NCI-H146 (cell line): Measurements from ENCODE around the gene KCNJ10.
A peak's percentile ranks its signal among the peaks of the same experiment; 100 is the strongest.
"Not testable (repeated sequence)": the region's sequence is repeated elsewhere in the genome, so short reads cannot be mapped to it uniquely, and the experiment has no call there.

Experiments
- DNase-seq: peaks from one replicate; lab custom pipeline; 2025; lab: John Stamatoyannopoulos, UW

The KCNJ10 gene

DNA sequence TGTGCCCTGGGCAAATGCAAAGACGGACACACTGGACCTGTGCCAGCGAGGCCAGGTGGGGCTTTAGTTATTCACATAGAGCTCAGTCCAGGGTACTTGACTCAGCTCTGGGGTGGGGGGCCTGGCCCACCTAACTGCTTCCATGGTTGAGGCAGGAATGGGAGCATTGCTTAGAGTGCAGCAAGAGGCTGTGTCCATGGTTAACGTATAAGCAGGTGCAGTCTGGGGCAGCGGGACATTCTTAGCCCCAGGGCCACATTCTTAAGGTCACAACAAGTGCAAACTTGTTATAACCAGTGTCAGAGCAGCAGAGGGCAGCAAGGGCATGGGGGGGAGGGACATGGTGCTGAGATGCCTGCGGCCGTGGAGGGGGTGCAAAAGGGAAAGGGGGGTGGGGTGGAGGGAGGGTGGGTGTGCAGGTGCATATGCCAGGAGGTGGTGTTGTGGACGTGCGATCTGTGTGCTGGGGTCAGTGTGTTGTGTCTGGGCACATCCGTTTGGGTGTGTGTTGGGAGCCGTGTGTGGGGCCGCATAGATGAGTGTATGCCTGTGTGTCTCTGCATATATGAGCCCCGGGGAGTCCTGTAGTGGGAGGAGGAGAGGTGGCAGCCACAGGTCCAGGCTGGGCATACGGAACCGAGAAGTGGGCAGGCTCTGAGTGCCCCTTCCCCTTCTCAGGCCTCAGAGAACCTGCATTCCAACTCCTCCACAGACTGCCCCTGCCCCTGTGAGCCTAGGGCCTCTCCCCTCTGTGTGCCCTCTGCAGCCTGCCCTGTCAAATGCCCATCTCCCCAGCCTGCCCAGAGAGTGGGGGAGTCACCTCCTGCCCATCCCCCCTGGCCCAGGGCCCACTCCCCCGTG lies 8.4 kb downstream of the KCNJ10 start:
- no peak for DNase-seq

GRCh38 chr1:160058087-160058486 lies 11.9 kb downstream of the KCNJ10 start:
- no peak for DNase-seq

DNA sequence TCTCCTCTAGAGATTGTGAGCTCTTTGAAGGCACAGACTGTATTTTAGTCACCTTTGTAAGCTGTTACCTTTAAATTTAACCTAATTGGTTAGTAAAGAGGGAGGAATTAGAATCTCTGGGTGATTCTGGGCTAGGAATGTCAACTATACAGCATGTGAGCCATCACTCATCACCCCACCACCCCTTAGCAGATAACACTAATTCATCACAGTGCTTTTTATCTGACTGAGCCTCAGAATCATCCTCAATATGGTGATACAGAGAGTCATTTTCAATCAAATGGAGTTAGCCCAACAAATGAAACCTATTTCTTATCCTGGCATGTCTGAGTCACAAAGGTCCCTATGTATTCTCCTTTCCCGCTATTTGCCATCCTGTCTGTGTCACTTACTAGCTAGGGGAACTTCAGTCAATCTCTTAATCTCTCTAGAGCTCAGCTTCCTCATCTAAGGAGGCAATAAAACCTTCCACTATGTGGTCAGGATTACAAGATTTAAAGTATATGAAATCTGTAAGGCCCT lies 13.3 kb downstream of the KCNJ10 start:
- DNase-seq = no peak

DNA sequence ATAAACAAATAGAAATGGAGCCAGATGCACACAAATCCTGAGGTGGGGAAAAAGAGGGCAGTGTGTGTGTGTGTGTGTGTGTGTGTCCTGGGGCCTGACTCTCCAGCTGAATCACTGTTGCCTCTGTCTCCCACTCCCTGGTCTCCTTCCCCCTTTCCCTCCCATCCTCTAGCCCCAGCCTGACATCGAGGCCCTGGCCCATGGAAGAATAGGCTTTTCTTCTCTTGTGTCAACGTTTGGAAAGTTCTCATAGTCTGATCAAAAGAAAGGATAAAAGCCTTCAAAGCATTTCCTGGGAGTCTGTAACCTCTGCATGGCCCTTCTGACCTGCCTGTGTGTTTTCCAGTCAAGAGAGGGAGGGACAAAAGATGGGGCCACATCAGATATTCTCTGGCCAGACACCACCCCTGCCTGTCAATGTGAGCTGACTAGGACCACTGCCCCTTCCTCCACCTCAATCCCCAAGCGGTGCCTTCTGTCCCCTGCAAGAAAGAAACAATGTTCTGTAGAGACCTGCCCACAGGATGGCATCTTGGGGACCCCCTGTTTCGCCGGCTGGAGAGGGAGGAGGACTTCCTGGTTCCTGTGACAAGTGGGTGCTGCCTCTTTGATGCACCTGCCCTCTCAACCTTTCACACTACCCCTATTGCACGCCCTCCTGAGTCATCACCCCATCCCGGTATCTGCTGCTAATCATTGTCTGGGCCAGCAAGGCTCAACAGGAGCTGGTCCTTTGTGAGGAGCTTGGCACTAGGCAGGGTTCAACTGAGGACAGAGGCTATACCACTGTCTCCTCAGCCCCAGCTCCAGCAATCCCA lies 16.2 kb downstream of the KCNJ10 start:
- DNase-seq = no peak

DNA sequence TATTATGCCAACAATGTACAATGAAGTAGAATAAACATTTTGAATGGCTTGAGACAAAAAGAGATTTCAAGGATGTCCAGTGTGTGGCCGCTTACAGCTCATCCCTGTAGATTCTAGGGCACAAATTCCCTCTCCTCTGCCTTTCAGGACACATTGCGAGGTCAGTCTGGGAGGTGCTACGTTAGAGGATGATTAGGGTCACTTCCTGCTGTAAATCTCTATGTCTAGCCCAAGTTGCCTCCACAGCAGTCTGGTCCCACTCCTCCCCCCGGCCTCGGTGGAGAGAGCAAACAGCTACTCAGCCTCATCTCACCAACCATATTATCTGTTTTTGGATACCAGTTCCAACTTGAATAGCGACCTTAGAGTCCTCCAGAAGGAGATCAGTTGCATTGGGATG lies 17.0 kb downstream of the KCNJ10 start:
- DNase-seq = no peak

- DNase-seq = no peak
These were observed 19.3 kb downstream of the KCNJ10 start for GRCh38 chr1:160050619-160051018.

DNA sequence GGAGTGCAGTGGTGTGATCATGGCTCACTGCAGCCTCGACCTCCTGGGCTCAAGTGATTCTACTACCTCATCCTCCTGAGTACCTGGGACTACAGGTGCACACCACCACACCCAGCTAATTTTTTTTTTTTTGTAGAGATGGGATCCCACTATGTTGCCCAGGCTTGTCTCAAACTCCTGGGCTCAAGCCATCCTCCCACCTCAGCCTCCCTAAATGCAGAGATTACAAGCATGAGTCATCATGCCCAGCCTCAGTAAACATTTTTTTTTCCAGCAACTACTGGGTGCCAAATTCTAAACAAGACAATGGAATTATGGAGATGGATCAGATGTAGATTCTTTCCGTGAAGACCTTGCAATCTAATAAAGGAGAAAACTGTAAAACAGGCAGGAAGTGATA lies 19.8 kb downstream of the KCNJ10 start:
- DNase-seq = not testable (repeated sequence)

- no peak for DNase-seq
These were observed 20.9 kb downstream of the KCNJ10 start for GRCh38 chr1:160049101-160049500.

DNA sequence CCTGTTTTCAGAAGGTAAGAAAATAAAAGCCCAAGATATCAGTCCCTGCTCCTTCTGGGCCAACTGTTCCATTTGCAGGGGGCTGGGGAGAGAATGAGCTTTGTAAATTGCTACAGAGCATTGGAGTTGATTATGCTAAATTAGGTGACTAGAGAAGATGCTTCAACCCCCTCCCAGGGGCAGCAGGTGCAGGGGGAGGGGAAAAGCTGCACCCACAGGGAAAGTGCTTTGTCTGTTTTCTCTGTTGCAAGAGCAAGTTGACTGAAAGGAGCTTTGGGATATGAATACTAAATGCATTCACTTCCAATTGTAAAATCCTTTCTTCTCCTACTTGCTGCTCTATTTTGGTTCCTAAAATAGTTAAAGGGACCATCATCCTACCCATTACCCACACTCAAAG lies 21.6 kb downstream of the KCNJ10 start:
- DNase-seq = no peak

GRCh38 chr1:160047111-160047991 lies 22.6 kb downstream of the KCNJ10 start:
- DNase-seq = no peak

GRCh38 chr1:160046494-160047110 lies 23.4 kb downstream of the KCNJ10 start:
- peak; percentile 7 for DNase-seq

GRCh38 chr1:160045653-160046052 lies 24.3 kb downstream of the KCNJ10 start:
- DNase-seq = no peak

DNA sequence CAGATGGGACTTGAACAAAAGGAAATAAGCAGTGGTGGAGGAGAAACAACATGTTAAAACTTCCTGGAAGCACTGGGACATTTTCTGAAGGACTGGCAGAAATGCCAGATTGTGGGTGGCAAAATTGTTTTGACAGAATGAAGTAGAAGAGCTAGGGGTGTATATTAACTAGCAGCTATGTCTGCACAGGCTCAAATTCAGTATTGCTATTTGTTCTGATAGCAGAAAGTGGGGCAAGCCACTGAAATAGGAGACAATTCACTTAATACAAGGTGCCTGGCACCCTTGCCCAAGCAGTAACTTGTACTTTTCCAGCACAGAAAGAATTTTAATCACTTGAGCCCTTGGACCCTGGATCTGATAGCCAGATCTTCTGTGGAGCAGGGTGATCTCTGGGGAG lies 26.4 kb downstream of the KCNJ10 start:
- no peak for DNase-seq

GRCh38 chr1:160040476-160040875 lies 29.5 kb downstream of the KCNJ10 start:
- no peak for DNase-seq

DNA sequence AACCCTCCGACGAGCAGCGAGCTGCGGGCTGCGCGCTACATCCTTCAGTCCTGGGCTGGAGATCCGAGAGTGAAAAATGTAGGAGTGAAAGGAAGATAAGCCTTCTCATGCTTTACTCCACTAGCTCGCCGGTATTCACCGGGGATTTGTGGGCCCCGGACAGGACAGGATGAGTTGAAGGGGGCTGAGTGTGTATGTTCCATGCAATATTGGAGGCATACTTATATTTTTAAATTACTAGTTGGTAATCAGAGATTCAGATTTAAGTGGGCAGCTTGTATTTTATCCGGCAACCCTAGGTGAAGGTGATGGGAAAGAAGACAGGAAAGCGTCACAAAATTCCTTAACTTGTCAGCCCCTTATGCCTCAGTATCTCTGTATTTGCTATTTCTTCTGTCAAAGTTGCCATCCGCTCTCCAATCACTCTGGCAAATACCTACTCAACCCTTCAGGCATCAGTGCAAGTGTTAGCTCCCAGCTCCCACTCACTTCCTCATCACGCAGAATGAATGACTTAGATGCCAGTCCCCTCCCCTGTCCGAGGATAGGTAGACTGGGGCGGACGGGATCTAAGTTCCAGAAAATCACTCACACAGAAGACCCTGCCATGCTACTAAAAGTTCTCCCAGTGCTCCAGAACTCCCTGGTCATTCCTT lies 37.7 kb downstream of the KCNJ10 start:
- no peak for DNase-seq

- peak; percentile 98 for DNase-seq
These were observed 38.4 kb downstream of the KCNJ10 start, which contains the start of gene PIGM for GRCh38 chr1:160031365-160032164. Gene PIGM, minus strand, starts transcription at chr1:160031990. Its CDS starts 251 bp downstream, at chr1:160031739.

- DNase-seq = peak; percentile 58
These were observed 39.1 kb downstream of the KCNJ10 start for GRCh38 chr1:160030657-160031364.

DNA sequence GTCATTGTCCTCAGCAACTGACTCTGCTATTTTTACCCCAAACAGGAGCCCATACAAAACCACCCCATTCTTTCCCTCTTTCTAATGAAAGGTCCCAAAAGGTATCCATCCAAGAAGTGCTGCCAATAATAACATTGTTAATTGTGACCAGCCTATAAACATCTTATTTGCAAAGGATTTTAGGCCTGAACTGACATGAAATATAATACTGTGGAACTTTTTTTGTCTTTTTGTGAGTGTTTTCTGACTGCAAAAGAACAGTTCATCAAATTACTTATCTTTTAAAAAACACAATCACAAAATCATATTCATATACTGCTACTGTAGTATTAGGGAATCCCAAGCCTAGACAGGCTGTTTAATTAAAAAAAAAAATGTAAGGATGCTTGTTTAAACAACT lies 41.5 kb downstream of the KCNJ10 start:
- no peak for DNase-seq

DNA sequence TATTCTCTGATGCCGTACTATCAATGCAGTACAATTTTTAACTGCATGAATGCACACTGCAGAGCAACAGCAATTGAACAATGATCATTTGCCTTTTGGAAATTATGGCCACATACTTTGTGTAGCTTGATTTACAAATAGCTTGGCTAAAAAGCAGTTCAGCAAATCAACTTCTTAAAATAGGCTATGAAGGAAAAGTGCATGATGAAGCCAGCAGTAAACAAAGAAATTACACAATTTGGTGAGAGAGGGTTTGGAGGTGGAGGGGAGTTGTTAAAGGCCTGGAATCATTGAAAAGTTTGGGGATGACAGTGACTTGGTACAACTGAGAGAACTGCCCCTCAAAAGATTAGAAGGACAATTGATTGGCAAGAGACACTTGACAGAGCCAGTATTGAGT lies 44.6 kb downstream of the KCNJ10 start:
- no peak for DNase-seq
